Type B pancreatic cell (in vitro differentiated cells): ENCODE data around the gene ARAP1. TPM values are rescaled to one million over a fixed set of nuclear protein-coding genes. Genes with fewer than 3 reads are reported as not detected.
A peak's percentile ranks its signal among the peaks of the same experiment; 100 is the strongest.

ENCODE experiments used
- DNase-seq: peaks from one replicate; pipeline ENCODE4 v3.0.0; 2021; ENCODE audit warnings: mixed read lengths; ENCODE audit not compliant: unreplicated experiment; ENCODE audit errors: extremely low spot score
- H3K27ac Mint-ChIP-seq: 2 replicates; pipeline ENCODE4 v1.8.0; 2021; ENCODE audit warnings: mild to moderate bottlenecking, mixed read lengths
- H3K27me3 Mint-ChIP-seq: 2 replicates; pipeline ENCODE4 v1.8.0; 2021; ENCODE audit warnings: mixed read lengths
- H3K36me3 Mint-ChIP-seq: 2 replicates; pipeline ENCODE4 v1.8.0; 2021; ENCODE audit warnings: mixed read lengths
- H3K4me1 Mint-ChIP-seq: one replicate; pipeline ENCODE4 v1.8.0; 2021; ENCODE audit warnings: mixed read lengths; ENCODE audit not compliant: unreplicated experiment
- H3K4me3 Mint-ChIP-seq: 2 replicates; pipeline ENCODE4 v1.8.0; 2021; ENCODE audit warnings: mild to moderate bottlenecking, mixed read lengths
- H3K9me3 Mint-ChIP-seq: 2 replicates; pipeline ENCODE4 v1.8.0; 2021; ENCODE audit warnings: mixed read lengths
- total RNA-seq: library from RNA; stranded (reverse); gene quantifications from 2 replicates; pipeline ENCODE4 v1.2.1, GENCODE V29; 2021; ENCODE audit warnings: low replicate concordance
- TF ChIP-seq, protein P1 (sequence below): fragments of 200-600 bp; sonication (generic); conservative IDR thresholded peaks from 2 replicates; pipeline ENCODE4 v1.5.0; 2021; ENCODE audit warnings: antibody characterized with exemption, mild to moderate bottlenecking

ARAP1 gene
- total RNA-seq, 1 donor from 2014 or later: 80.5 TPM

DNA sequence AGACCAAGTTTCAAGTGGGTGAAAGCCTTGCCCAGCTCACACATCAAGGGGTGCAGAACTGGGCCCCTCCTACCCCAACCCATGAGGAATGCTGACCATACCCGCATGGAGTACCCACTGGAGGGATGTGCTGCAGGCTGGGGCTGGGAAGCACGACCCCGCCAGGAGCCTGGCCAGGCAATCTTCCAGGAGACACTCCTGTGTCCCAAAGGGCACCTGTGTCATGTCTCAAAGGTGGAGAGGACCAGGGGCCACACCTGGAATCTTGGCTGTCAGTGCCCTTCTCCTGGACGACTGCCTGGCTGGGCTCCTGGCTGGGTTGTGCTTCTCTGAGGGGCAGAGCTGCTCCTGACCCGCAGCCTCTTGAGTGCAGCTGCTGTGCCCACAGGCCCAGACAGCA, 6.7 kb downstream of the ARAP1 start:
- no peak overlapping the region for H3K27ac Mint-ChIP-seq
- no peak for DNase-seq
- H3K4me3 Mint-ChIP-seq: no peak overlapping the region
- peaks cover 37% of the 10 kb centered on the region for H3K4me1 Mint-ChIP-seq
- TF ChIP-seq, protein P1, sequence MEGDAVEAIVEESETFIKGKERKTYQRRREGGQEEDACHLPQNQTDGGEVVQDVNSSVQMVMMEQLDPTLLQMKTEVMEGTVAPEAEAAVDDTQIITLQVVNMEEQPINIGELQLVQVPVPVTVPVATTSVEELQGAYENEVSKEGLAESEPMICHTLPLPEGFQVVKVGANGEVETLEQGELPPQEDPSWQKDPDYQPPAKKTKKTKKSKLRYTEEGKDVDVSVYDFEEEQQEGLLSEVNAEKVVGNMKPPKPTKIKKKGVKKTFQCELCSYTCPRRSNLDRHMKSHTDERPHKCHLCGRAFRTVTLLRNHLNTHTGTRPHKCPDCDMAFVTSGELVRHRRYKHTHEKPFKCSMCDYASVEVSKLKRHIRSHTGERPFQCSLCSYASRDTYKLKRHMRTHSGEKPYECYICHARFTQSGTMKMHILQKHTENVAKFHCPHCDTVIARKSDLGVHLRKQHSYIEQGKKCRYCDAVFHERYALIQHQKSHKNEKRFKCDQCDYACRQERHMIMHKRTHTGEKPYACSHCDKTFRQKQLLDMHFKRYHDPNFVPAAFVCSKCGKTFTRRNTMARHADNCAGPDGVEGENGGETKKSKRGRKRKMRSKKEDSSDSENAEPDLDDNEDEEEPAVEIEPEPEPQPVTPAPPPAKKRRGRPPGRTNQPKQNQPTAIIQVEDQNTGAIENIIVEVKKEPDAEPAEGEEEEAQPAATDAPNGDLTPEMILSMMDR: no peak
- no peaks in the 10 kb centered on the region for H3K27me3 Mint-ChIP-seq
- H3K9me3 Mint-ChIP-seq: no peaks in the 10 kb centered on the region
- H3K36me3 Mint-ChIP-seq: no peaks in the 10 kb centered on the region

GRCh38 chr11:72744474-72744873, 7.7 kb downstream of the ARAP1 start:
- Mint-ChIP-seq H3K27ac (no peak overlapping the region), H3K9me3 (no peaks in the 10 kb centered on the region), H3K36me3 (no peaks in the 10 kb centered on the region), H3K4me3 (no peak overlapping the region), H3K4me1 (peaks cover 43% of the 10 kb centered on the region), H3K27me3 (no peaks in the 10 kb centered on the region)
- TF ChIP-seq, protein P1: no peak
- DNase-seq: no peak

GRCh38 chr11:72743321-72744221, 8.6 kb downstream of the ARAP1 start:
- Mint-ChIP-seq H3K4me1 (peaks cover 35% of the 10 kb centered on the region), H3K4me3 (peak overlapping the region; percentile 45), H3K9me3 (no peaks in the 10 kb centered on the region), H3K27ac (peak overlapping the region; percentile 73), H3K27me3 (no peaks in the 10 kb centered on the region), H3K36me3 (no peaks in the 10 kb centered on the region)
- no peak for DNase-seq
- TF ChIP-seq, protein P1: no peak

GRCh38 chr11:72742513-72743320, 9.5 kb downstream of the ARAP1 start:
- Mint-ChIP-seq H3K9me3 (no peaks in the 10 kb centered on the region), H3K4me1 (peaks cover 33% of the 10 kb centered on the region), H3K27me3 (no peaks in the 10 kb centered on the region), H3K27ac (peak overlapping the region; percentile 94), H3K36me3 (no peaks in the 10 kb centered on the region), H3K4me3 (peak overlapping the region; percentile 60)
- TF ChIP-seq, protein P1: no peak
- DNase-seq: no peak

GRCh38 chr11:72741849-72742512, 10.2 kb downstream of the ARAP1 start:
- H3K4me3 Mint-ChIP-seq: peak overlapping the region; percentile 60
- peak overlapping the region; percentile 94 for H3K27ac Mint-ChIP-seq
- no peaks in the 10 kb centered on the region for H3K27me3 Mint-ChIP-seq
- peaks cover 40% of the 10 kb centered on the region for H3K4me1 Mint-ChIP-seq
- H3K36me3 Mint-ChIP-seq: no peaks in the 10 kb centered on the region
- TF ChIP-seq, protein P1: no peak
- DNase-seq: no peak
- H3K9me3 Mint-ChIP-seq: no peaks in the 10 kb centered on the region
